Endothelial cell of umbilical vein (primary cell): ENCODE measurements around the gene DNAJC11. TPM values are rescaled to one million over a fixed set of nuclear protein-coding genes. Genes with fewer than 3 reads are reported as not detected.

Source experiments
- BruUV-seq: library from RNA; stranded (reverse); fragments of 400-500 nt; replicated peaks from 2 replicates; lab custom pipeline; 2021; lab: Mats Ljungman, UMichigan
- CTCF ChIA-PET: fragments of 300-600, 350-600 bp; sonication (Branson Sonifier 250); formaldehyde crosslinking; loops from one replicate; lab custom pipeline; 2021; ENCODE audit warnings: antibody characterized with exemption, inconsistent platforms; lab: Charles Lee
- POLR2A ChIA-PET: fragments of 300-600, 350-600 bp; sonication (Branson Sonifier 250); formaldehyde crosslinking; loops from one replicate; lab custom pipeline; 2021; ENCODE audit warnings: antibody characterized with exemption, inconsistent platforms; lab: Charles Lee
- DNase-seq: peaks from one replicate; pipeline ENCODE4 v3.0.0-alpha.2; 2011; ENCODE audit warnings: low read depth, low spot score
- FAIRE-seq: peaks from 2 replicates; lab custom pipeline; 2011; peaks lifted over from hg19 to GRCh38; lab: Jason Lieb, UNC
- H2AFZ ChIP-seq: 2 replicates; pipeline ENCODE4 v1.6.0; 2012; ENCODE audit warnings: low read depth, low read length, control low read depth, inconsistent platforms
- H3K27ac ChIP-seq: 2 replicates; pipeline ENCODE4 v1.5.1; 2011; ENCODE audit warnings: low read depth, mild to moderate bottlenecking, control low read depth, low read length, moderate library complexity; ENCODE audit not compliant: insufficient read depth
- H3K27me3 ChIP-seq, 2 experiments: 2 replicates each; pipeline versions ENCODE4 v1.6.0 to v1.6.1; 2011; ENCODE audit warnings: low read length in 2 of 2, mixed read lengths in 1 of 2; ENCODE audit not compliant: control insufficient read depth in 2 of 2, insufficient read depth in 2 of 2
- H3K36me3 ChIP-seq, 2 experiments: 2 replicates in 1 of 2; 3 replicates in 1 of 2; pipeline ENCODE4 v1.5.1; 2011; ENCODE audit warnings: low read length in 2 of 2, mild to moderate bottlenecking in 1 of 2, moderate library complexity in 1 of 2; ENCODE audit not compliant: control insufficient read depth in 2 of 2, insufficient read depth in 2 of 2; ENCODE audit errors: extremely low read depth in 1 of 2
- H3K4me1 ChIP-seq: 3 replicates; pipeline ENCODE4 v1.5.1; 2011; ENCODE audit warnings: mild to moderate bottlenecking, low read length; ENCODE audit not compliant: control insufficient read depth, insufficient read depth; ENCODE audit errors: extremely low read depth
- H3K4me2 ChIP-seq: 2 replicates; pipeline ENCODE4 v1.6.1; 2011; ENCODE audit warnings: low read length, control low read depth, mixed read lengths; ENCODE audit not compliant: insufficient read depth
- H3K4me3 ChIP-seq, 3 experiments: fragments of 200-600 bp in 1 of 3; sonication (generic), shearing (Covaris generic) in 1 of 3; replicated peaks in 1 of 3; 2 replicates each; pipeline ENCODE4 v1.5.1; 2011 to 2016; ENCODE audit warnings: control low read depth in 3 of 3, low read length in 3 of 3, mild to moderate bottlenecking in 2 of 3, inconsistent platforms in 1 of 3, low read depth in 1 of 3, moderate library complexity in 1 of 3; ENCODE audit not compliant: insufficient read depth in 1 of 3
- H3K79me2 ChIP-seq: 2 replicates; pipeline ENCODE4 v1.6.0; 2012; ENCODE audit warnings: low read length, inconsistent platforms; ENCODE audit not compliant: control insufficient read depth, insufficient read depth
- H3K9ac ChIP-seq: replicated peaks from 2 replicates; pipeline ENCODE3; 2011; ENCODE audit warnings: low read length, control low read depth; ENCODE audit not compliant: insufficient read depth; ENCODE audit errors: extremely low read depth
- H3K9me1 ChIP-seq: replicated peaks from 3 replicates; pipeline ENCODE4 v1.6.0; 2011; ENCODE audit warnings: mild to moderate bottlenecking, low read length; ENCODE audit not compliant: control insufficient read depth, insufficient read depth; ENCODE audit errors: extremely low read depth
- H3K9me3 ChIP-seq: replicated peaks from 2 replicates; pipeline ENCODE4 v1.5.1; 2012; ENCODE audit warnings: low read length, inconsistent platforms; ENCODE audit not compliant: control insufficient read depth, insufficient read depth
- H4K20me1 ChIP-seq: replicated peaks from 2 replicates; pipeline ENCODE3; 2011; ENCODE audit warnings: mild to moderate bottlenecking, low read length; ENCODE audit not compliant: control insufficient read depth, insufficient read depth; ENCODE audit errors: extremely low read depth
- EZH2 ChIP-seq: IDR thresholded peaks from 2 replicates; pipeline ENCODE4 v1.6.1; 2012; ENCODE audit warnings: borderline replicate concordance, low read depth, mild to moderate bottlenecking, moderate library complexity, low read length, inconsistent platforms; ENCODE audit not compliant: severe bottlenecking
- FOS ChIP-seq: IDR thresholded peaks from 2 replicates; pipeline ENCODE4 v1.6.1; 2011; ENCODE audit warnings: mild to moderate bottlenecking, low read length, moderate library complexity, borderline replicate concordance; ENCODE audit not compliant: insufficient read depth
- GATA2 ChIP-seq: IDR thresholded peaks from 2 replicates; pipeline ENCODE4 v1.7.0; 2011; ENCODE audit warnings: low read depth, mild to moderate bottlenecking, moderate library complexity, mixed read lengths, low read length; ENCODE audit not compliant: insufficient read length, insufficient read depth
- JUN ChIP-seq: IDR thresholded peaks from 2 replicates; pipeline ENCODE4 v1.6.1; 2011; ENCODE audit warnings: borderline replicate concordance, low read depth; ENCODE audit not compliant: insufficient read length, insufficient read depth
- MAX ChIP-seq: IDR thresholded peaks from 2 replicates; pipeline ENCODE4 v1.6.1; 2011; ENCODE audit not compliant: insufficient read depth, insufficient read length
- MYC ChIP-seq: IDR thresholded peaks from one replicate; pipeline ENCODE4 v1.6.1; 2011; ENCODE audit warnings: mild to moderate bottlenecking, low read depth, low read length
- POLR2A ChIP-seq: IDR thresholded peaks from 2 replicates; pipeline ENCODE4 v1.6.1; 2012; ENCODE audit warnings: low read depth, mild to moderate bottlenecking, control low read depth, low read length
- POLR2AphosphoS5 ChIP-seq: IDR thresholded peaks from 2 replicates; pipeline ENCODE4 v1.6.1; 2012; ENCODE audit warnings: low read depth, mild to moderate bottlenecking, control low read depth, low read length, moderate library complexity; ENCODE audit not compliant: insufficient read depth
- dilution Hi-C: fragments of 300-500 bp; cut with MboI; formaldehyde crosslinking; loops from one replicate; pipeline ENCODE4 v1.15.0; 2019; ENCODE audit warnings: low sequenced_read_pairs; ENCODE audit not compliant: extremely low pct_ligation_motif_present
- intact Hi-C: fragments of 100-400 bp; cut with micrococcal nuclease; formaldehyde crosslinking; loops from one replicate; pipeline ENCODE4 v1.10.0; 2022
- polyA plus RNA-seq, 4 experiments: library from polyadenylated mRNA; depleted of rRNA in 3 of 4; stranded (reverse) in 3 of 4; unstranded in 1 of 4; fragments of >200 nt; gene quantifications; 2 replicates each; pipeline versions ENCODE4 v1.2.1 to v1.2.3, GENCODE V29; 2011 to 2012; ENCODE audit warnings: missing spikeins in 1 of 4
- total RNA-seq: library from RNA; stranded (reverse); gene quantifications from 2 replicates; pipeline ENCODE4 v1.2.3, GENCODE V29; 2021
- TF ChIP-seq, protein P1 (sequence below), 2 donors: IDR thresholded peaks; 1 replicate in 1 of 2; 2 replicates in 1 of 2; pipeline ENCODE4 v1.5.1; 2011; ENCODE audit warnings: low read length in 2 of 2, mild to moderate bottlenecking in 2 of 2, moderate library complexity in 2 of 2, control low read depth in 1 of 2, inconsistent platforms in 1 of 2, low read depth in 1 of 2; ENCODE audit not compliant: insufficient read depth in 1 of 2; ENCODE audit errors: extremely low read depth in 1 of 2

DNAJC11 gene
- total and polyA plus RNA-seq, 2 donors (not counting 3 experiments of a cell fraction or from before 2014, with no cell fraction given) = 31.1 to 64.3 TPM

DNA sequence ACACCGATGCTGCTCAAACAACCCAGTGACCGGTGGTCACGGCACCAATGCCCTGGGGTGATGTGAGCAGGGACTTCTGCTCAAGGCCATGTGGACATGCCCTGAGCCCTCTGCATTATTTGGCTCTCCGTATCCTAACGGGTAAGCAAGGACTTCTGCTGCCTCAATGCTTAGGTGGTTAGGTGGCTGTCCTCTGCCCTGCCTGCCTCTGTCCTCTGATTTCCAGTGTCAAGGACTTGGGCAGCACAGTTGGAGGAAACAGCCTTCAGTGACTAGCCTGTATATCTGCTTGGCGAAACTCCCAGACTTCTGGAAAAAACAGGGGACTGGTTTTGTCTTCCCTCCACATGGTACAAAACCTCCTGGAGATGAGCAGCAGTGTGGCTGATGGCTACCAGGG is 34.5 kb downstream of the DNAJC11 start:
- Histone ChIP-seq H3K27me3 (no peaks in the 10 kb centered on the region), H3K79me2 (no peaks in the 10 kb centered on the region), H3K27ac (no peak overlapping the region), H3K9me3 (no peaks in the 10 kb centered on the region), H3K36me3 (peaks cover 4 to 8% of the 10 kb centered on the region in 2 experiments), H3K4me1 (no peaks in the 10 kb centered on the region), H4K20me1 (no peaks in the 10 kb centered on the region), H3K4me3 (no peak overlapping the region), H3K9me1 (no peaks in the 10 kb centered on the region), H3K4me2 (no peak overlapping the region), H2AFZ (no peak overlapping the region), H3K9ac (no peak overlapping the region)
- TF ChIP-seq POLR2A (no peak), POLR2AphosphoS5 (no peak), EZH2 (no peak), MYC (no peak), GATA2 (no peak), MAX (no peak), FOS (no peak), JUN (no peak)
- TF ChIP-seq, protein P1, sequence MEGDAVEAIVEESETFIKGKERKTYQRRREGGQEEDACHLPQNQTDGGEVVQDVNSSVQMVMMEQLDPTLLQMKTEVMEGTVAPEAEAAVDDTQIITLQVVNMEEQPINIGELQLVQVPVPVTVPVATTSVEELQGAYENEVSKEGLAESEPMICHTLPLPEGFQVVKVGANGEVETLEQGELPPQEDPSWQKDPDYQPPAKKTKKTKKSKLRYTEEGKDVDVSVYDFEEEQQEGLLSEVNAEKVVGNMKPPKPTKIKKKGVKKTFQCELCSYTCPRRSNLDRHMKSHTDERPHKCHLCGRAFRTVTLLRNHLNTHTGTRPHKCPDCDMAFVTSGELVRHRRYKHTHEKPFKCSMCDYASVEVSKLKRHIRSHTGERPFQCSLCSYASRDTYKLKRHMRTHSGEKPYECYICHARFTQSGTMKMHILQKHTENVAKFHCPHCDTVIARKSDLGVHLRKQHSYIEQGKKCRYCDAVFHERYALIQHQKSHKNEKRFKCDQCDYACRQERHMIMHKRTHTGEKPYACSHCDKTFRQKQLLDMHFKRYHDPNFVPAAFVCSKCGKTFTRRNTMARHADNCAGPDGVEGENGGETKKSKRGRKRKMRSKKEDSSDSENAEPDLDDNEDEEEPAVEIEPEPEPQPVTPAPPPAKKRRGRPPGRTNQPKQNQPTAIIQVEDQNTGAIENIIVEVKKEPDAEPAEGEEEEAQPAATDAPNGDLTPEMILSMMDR (IDR thresholded peaks at IDR 0.05; ENCODE audit: extremely low read depth in 1 of 2, insufficient read depth in 1 of 2, low read depth in 1 of 2, low read length in 2 of 2) = no peak
- BruUV-seq = no TSS peak
- intact Hi-C loops = no loop called here
- FAIRE-seq = no peak
- dilution Hi-C loops = no loop called here
- CTCF ChIA-PET = no interaction called here
- DNase-seq = no peak
- POLR2A ChIA-PET = no interaction called here
